Smooth muscle cell (in vitro differentiated cells): Measurements from ENCODE around the gene IGFBP5. TPM values are rescaled to one million over a fixed set of nuclear protein-coding genes. Genes with fewer than 3 reads are reported as not detected.
A peak's percentile ranks its signal among the peaks of the same experiment; 100 is the strongest.

Experiments
- DNase-seq: peaks from one replicate; lab custom pipeline; 2025; ENCODE audit not compliant: unreplicated experiment; lab: John Stamatoyannopoulos, UW
- H2AFZ ChIP-seq: fragments of 200-600 bp; sonication (generic); 2 replicates; pipeline ENCODE4 v1.6.0; 2016; ENCODE audit warnings: antibody characterized with exemption, low read depth, mild to moderate bottlenecking
- H3F3A ChIP-seq: fragments of 200-600 bp; sonication (generic); 2 replicates; pipeline ENCODE4 v1.6.0; 2017; ENCODE audit warnings: antibody characterized with exemption, low read depth
- H3K27ac ChIP-seq: fragments of 200-600 bp; sonication (generic); 2 replicates; pipeline ENCODE4 v1.5.1; 2016; ENCODE audit warnings: low read depth, mild to moderate bottlenecking
- H3K27me3 ChIP-seq: fragments of 200-600 bp; sonication (generic); 2 replicates; pipeline ENCODE4 v1.6.1; 2016; ENCODE audit warnings: low read depth, mild to moderate bottlenecking
- H3K36me3 ChIP-seq: fragments of 200-600 bp; sonication (generic); 2 replicates; pipeline ENCODE4 v1.5.1; 2016; ENCODE audit warnings: low read depth
- H3K4me1 ChIP-seq: fragments of 200-600 bp; sonication (generic); 2 replicates; pipeline ENCODE4 v1.5.1; 2016; ENCODE audit warnings: low read depth
- H3K4me2 ChIP-seq: fragments of 200-600 bp; sonication (generic); 2 replicates; pipeline ENCODE4 v1.6.0; 2016; ENCODE audit warnings: mild to moderate bottlenecking
- H3K4me3 ChIP-seq: fragments of 200-600 bp; sonication (generic); 2 replicates; pipeline ENCODE4 v1.5.1; 2016; ENCODE audit warnings: mild to moderate bottlenecking
- H3K79me2 ChIP-seq: fragments of 200-600 bp; sonication (generic); 2 replicates; pipeline ENCODE4 v1.6.0; 2016; ENCODE audit warnings: low read depth, mild to moderate bottlenecking
- H3K9ac ChIP-seq: fragments of 200-600 bp; sonication (generic); 2 replicates; pipeline ENCODE4 v1.6.0; 2016; ENCODE audit warnings: low read depth
- H3K9me3 ChIP-seq: fragments of 200-600 bp; sonication (generic); replicated peaks from 2 replicates; pipeline ENCODE4 v1.5.1; 2016; ENCODE audit warnings: low read depth
- H4K20me1 ChIP-seq: fragments of 200-600 bp; sonication (generic); 2 replicates; pipeline ENCODE4 v1.6.0; 2016; ENCODE audit warnings: low read depth
- WGBS: methylation state at CpG from one replicate; pipeline ENCODE4 v1.1.7; 2016; ENCODE audit warnings: low lambda C conversion rate; 5-methylcytosine and 5-hydroxymethylcytosine counted together
- polyA plus RNA-seq: library from polyadenylated mRNA; unstranded; fragments of >200 nt; fragmentation: Nextera tagmentation; extraction: Ambion mirVana; gene quantifications from 2 replicates; pipeline ENCODE4 v1.2.1, GENCODE V29; 2016
- total RNA-seq: library from RNA; depleted of rRNA; stranded (reverse); fragments of >200 nt; gene quantifications from 2 replicates; pipeline ENCODE4 v1.2.3, GENCODE V29; 2014
- TF ChIP-seq, protein P1 (sequence below): fragments of 200-600 bp; sonication (generic); IDR thresholded peaks from 2 replicates; pipeline ENCODE4 v1.5.1; 2017; ENCODE audit warnings: borderline replicate concordance, mild to moderate bottlenecking, antibody characterized with exemption; ENCODE audit not compliant: insufficient read depth, poor library complexity, severe bottlenecking

IGFBP5 gene
- total and polyA plus RNA-seq, 2 experiments from 2014 or later: 381 to 787 TPM

GRCh38 chr2:216700781-216701180 lies 5.4 kb upstream of the IGFBP5 start:
- no peak overlapping the region for H3K9ac ChIP-seq
- TF ChIP-seq, protein P1, sequence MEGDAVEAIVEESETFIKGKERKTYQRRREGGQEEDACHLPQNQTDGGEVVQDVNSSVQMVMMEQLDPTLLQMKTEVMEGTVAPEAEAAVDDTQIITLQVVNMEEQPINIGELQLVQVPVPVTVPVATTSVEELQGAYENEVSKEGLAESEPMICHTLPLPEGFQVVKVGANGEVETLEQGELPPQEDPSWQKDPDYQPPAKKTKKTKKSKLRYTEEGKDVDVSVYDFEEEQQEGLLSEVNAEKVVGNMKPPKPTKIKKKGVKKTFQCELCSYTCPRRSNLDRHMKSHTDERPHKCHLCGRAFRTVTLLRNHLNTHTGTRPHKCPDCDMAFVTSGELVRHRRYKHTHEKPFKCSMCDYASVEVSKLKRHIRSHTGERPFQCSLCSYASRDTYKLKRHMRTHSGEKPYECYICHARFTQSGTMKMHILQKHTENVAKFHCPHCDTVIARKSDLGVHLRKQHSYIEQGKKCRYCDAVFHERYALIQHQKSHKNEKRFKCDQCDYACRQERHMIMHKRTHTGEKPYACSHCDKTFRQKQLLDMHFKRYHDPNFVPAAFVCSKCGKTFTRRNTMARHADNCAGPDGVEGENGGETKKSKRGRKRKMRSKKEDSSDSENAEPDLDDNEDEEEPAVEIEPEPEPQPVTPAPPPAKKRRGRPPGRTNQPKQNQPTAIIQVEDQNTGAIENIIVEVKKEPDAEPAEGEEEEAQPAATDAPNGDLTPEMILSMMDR: no peak
- no peaks in the 10 kb centered on the region for H3F3A ChIP-seq
- H3K4me3 ChIP-seq: no peak overlapping the region
- no peaks in the 10 kb centered on the region for H3K36me3 ChIP-seq
- DNase-seq: no peak
- no peaks in the 10 kb centered on the region for H3K9me3 ChIP-seq
- no peaks in the 10 kb centered on the region for H4K20me1 ChIP-seq
- H3K4me2 ChIP-seq: peak overlapping the region; percentile 70
- H3K27ac ChIP-seq: peak overlapping the region; percentile 17
- peaks cover 34% of the 10 kb centered on the region for H3K4me1 ChIP-seq
- H3K27me3 ChIP-seq: no peaks in the 10 kb centered on the region
- WGBS: 35% methylated on average over 5 of the region's 5 CpGs
- H3K79me2 ChIP-seq: no peaks in the 10 kb centered on the region
- peak overlapping the region; percentile 33 for H2AFZ ChIP-seq

DNA sequence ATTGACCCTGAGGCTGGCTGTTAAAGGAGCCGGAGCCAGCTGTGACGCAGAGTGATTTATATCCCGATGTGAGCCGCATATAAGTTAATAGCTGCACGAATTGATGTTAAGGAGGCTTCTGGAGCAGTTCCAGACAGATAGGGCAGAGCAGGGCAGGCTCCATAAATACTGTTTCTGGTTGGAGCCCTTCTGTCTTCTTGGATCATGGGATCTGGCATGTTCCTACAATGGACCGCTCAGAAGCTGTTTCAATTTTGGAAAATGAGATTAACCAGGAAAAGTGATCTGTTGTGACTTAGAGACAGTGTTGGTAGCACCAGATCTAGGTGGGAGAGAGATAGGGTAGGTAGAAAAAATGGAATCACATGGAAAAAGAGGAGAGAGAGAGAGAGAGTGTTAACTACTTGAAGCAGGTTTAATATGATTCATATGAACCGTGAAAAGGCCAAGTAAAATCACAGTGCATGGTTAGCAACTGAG lies 4.8 kb upstream of the IGFBP5 start:
- Histone ChIP-seq H3K36me3 (no peaks in the 10 kb centered on the region), H3F3A (peaks cover 3% of the 10 kb centered on the region), H3K9ac (no peak overlapping the region), H3K9me3 (no peaks in the 10 kb centered on the region), H2AFZ (no peak overlapping the region), H3K4me1 (peaks cover 37% of the 10 kb centered on the region), H3K79me2 (peaks cover 1% of the 10 kb centered on the region), H4K20me1 (no peaks in the 10 kb centered on the region), H3K27me3 (no peaks in the 10 kb centered on the region), H3K4me3 (no peak overlapping the region), H3K4me2 (peak overlapping the region; percentile 70), H3K27ac (peak overlapping the region; percentile 17)
- no peak for DNase-seq
- 18% methylated on average over 7 of the region's 7 CpGs for WGBS
- TF ChIP-seq, protein P1: no peak

DNA sequence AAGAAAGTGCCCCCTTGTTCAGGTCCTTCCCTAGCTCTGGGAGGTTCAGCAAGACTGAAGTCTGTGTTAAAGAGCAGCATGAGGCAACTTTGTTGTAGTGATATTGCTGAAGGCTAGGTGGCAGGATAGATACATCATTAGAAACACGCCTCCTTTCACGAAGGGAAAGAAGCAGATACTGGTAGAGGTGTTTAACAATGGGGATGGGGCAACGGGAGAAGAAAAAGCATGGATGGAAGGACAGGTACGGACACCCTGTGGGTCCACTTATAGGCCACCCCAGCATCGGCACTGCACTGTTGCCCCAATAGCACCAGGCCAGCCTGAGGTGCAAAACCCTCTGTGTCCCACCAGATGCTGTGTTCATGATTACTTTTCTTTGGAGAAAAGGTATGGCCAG lies 3.5 kb upstream of the IGFBP5 start:
- peak overlapping the region; percentile 28 for H3K4me2 ChIP-seq
- H3K9me3 ChIP-seq: no peaks in the 10 kb centered on the region
- peak overlapping the region; percentile 35 for H3K27ac ChIP-seq
- no peaks in the 10 kb centered on the region for H4K20me1 ChIP-seq
- no peak overlapping the region for H3K4me3 ChIP-seq
- no peak overlapping the region for H3K9ac ChIP-seq
- H3F3A ChIP-seq: peaks cover 9% of the 10 kb centered on the region
- H3K27me3 ChIP-seq: no peaks in the 10 kb centered on the region
- H3K79me2 ChIP-seq: peaks cover 14% of the 10 kb centered on the region
- TF ChIP-seq, protein P1: peak; percentile 66
- H3K4me1 ChIP-seq: peaks cover 41% of the 10 kb centered on the region
- H3K36me3 ChIP-seq: no peaks in the 10 kb centered on the region
- WGBS: 26% methylated on average over 5 of the region's 5 CpGs
- no peak for DNase-seq
- H2AFZ ChIP-seq: no peak overlapping the region

DNA sequence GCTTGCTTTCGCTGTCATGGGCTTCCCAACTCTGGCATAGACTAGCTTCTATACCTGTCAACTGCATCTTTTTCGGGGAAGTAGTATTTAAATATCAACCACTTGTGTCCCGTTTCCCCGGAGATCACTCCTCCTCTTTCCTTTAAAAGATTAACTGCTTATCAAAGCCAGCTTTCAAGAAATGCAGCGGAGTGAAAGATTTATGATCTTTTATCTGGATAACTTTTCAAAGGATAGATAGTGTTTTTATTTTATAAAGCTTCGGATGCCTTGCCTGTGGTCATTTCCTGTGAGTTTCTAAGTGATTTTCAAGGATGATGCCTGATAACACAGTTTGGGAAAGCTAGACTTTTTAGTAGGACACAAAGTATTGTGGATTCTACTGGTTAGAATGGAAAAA lies 2.9 kb upstream of the IGFBP5 start:
- H4K20me1 ChIP-seq: no peaks in the 10 kb centered on the region
- H3K36me3 ChIP-seq: no peaks in the 10 kb centered on the region
- H3K27ac ChIP-seq: peak overlapping the region; percentile 35
- H3K9ac ChIP-seq: no peak overlapping the region
- 25% methylated on average over 6 of the region's 6 CpGs for WGBS
- H3K4me3 ChIP-seq: no peak overlapping the region
- peaks cover 19% of the 10 kb centered on the region for H3K79me2 ChIP-seq
- H3K4me1 ChIP-seq: peaks cover 41% of the 10 kb centered on the region
- no peaks in the 10 kb centered on the region for H3K9me3 ChIP-seq
- no peaks in the 10 kb centered on the region for H3K27me3 ChIP-seq
- DNase-seq: no peak
- no peak overlapping the region for H2AFZ ChIP-seq
- H3F3A ChIP-seq: peaks cover 14% of the 10 kb centered on the region
- peak overlapping the region; percentile 28 for H3K4me2 ChIP-seq
- TF ChIP-seq, protein P1: no peak
